Activated CD4-positive, alpha-beta T cell treated with anti-CD3 and anti-CD28 coated beads for 1 hour (primary cell): ENCODE data around the gene NEURL1B.

Experiments used
- DNase-seq: peaks from one replicate; pipeline ENCODE4 v3.0.0-alpha.2; 2020

The NEURL1B gene

DNA sequence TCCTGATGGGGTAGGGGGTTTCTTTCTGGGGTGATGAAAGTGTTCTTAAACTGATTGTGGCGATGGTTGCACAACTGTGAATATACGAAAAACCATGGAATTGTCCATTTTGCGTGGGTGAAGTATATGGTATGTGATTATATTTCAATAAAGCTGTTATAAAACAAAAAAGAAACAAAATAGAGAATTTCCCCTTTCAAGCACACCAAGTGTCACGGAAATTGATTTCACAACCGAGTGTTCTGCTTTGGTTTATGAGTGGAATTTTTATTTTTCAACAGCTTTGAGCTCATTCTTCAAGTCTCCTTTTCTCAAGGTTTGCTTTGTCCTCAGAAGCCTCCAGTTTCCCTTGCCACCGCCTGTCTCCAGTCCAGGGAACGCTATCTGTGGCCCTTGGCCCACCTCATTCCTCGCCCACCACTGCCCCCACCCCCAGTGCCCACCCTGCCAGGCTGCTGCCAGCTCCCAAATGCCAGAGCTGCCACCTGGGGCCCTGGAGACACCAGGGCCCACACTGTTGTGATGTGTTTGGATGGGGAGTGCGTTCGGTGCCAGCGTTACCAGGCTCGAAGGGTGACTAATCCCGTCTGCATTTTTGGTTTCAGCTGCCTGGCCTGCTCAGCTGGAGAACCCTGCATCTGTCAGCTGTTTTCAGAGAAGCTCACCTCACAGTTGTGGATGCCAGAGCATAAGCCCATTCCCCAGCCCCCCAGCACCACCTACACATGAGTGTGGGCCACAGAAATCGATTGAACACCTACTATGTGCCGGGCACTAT is 99.6 kb downstream of the NEURL1B start:
- no peak for DNase-seq
